Pulmonary artery endothelial cell (primary cell): ENCODE results near the gene NQO2. TPM values are rescaled to one million over a fixed set of nuclear protein-coding genes. Genes with fewer than 3 reads are reported as not detected.
"Not testable (repeated sequence)": the region's sequence is repeated elsewhere in the genome, so short reads cannot be mapped to it uniquely, and the experiment has no call there.

Experiments used
- DNase-seq: peaks from one replicate; pipeline ENCODE4 v3.0.0-alpha.2; 2011; ENCODE audit warnings: low read depth, low spot score
- total RNA-seq: library from RNA; depleted of rRNA; stranded (reverse); fragments of >200 nt; gene quantifications from 2 replicates; pipeline ENCODE4 v1.2.3, GENCODE V29; 2014

NQO2 gene
- total RNA-seq, 1 donor from 2014 or later: 26.6 TPM

DNA sequence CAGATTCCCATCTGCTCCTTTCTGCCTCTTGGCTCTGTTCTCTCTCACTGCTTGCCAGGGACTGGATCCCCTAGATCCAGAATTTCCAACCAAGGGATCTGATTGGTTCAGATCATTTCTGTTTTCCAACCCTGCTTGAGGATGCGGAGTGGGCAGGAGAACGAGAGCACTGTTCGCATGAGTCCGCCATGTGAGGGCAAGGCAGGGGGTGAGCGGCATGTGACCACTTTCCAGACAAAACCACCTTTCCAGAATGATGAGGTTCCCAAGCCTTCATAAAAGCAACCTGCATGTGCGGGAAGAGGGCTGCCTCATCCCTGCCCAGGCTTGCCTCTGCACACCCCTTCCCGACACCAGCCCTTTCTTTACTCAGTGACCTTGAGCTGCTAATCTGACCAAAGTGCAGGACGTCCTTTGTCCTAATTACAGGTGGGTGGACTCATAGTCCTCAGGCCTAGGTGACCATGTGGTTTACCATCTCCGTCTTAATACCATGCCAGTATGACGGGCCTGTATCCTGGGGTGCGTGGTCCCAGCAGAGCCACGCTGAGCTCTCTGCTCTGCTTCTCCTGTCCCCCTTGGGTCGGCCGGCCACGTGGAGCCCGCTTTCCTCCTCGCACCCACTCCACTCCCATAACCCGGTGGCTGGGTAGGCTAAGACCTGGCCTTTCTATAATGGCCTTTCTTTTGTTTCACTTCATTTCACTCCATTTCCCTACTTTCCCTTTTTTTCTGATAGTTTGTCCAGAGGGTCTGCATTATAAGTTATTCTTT is 14.4 kb downstream of the NQO2 start:
- DNase-seq: no peak

- no peak for DNase-seq
Observed at GRCh38 chr6:3014675-3015066, 15.0 kb downstream of the NQO2 start.

DNA sequence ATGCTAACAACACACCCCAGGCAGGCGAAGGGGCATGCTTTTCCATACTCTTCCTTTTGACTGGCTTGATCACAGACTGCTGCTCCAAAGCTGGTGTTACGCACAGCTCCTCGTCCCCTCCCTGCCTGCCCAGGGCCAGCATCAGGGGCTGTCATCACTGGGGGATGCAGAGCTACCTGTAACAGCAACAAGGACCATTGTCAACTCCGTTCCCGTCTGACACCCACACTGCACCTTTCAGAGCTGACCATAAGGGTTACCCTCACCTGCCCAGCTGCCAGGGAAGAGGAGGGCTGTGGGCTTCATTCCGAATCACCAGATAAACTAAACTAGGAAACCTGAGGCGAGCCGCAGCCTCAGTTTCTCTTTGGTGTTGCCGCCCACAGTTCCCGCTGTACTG is 15.4 kb downstream of the NQO2 start:
- DNase-seq: no peak

DNA sequence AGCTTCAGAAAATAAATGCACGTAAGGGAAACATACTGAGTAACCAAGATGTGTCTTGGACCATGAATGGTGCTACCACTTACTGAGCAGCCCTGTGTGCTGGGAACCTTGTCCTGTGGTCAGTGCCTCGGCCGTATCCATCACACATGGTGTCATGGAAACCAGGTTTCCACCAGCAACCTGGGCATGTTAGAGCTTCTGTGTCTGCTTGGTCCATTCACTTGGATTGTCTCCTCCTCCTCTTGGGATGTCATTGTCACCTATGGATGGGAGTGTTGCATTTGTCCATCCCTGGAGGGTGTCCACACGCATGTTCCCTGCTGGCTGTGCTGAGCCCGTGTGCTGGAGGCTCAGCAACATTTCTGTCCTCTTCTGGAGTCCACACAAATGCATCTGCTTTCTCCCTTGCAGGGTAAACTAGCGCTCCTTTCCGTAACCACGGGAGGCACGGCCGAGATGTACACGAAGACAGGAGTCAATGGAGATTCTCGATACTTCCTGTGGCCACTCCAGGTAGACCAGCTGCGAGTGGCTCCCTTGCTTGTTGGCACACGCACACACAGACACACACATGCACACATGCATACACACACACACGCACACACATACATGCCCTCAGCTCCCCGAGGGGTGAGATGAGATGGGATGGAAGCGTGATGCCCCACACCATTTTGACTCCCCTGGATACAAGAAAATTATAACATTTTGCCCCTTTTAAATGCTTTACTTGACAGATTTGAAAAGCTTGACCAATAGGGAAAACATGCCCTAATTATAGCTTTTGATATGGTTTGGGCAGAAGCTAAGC is 17.0 kb downstream of the NQO2 start:
- no peak for DNase-seq

GRCh38 chr6:3017304-3017703 is 17.6 kb downstream of the NQO2 start:
- no peak for DNase-seq

GRCh38 chr6:3019065-3019464 is 19.4 kb downstream of the NQO2 start:
- no peak for DNase-seq

GRCh38 chr6:3019749-3020320 is 20.1 kb downstream of the NQO2 start:
- DNase-seq: no peak

DNA sequence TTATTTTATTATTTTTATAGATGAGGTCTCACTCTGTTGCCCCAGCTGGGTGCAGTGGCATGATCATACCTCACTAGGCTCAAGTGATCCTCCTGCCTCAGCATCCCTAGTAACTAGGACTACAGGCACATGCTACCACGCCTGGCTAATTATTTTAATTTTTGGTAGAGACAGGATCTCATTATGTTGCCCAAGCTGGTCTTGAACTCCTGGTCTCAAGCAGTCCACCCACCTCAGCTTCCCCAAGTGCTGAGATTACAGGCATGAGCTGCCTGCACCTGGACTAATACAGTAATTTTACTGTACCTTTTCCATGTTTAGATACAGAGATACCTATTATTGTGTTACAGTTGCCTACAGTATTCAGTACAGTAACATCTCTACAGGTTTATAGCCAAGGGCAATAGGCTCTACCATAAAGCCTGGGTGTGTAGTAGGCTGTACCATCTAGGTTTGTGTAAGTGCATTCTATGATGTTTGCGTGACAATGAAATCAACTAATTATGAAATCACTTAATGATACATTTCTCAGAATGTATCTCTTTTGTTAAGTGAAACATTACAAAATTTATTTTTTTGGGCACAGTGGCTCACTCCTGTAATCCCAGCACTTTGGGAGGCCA is 21.4 kb downstream of the NQO2 start:
- not testable (repeated sequence) for DNase-seq

GRCh38 chr6:3022765-3023662 is 23.3 kb downstream of the NQO2 start:
- no peak for DNase-seq

DNA sequence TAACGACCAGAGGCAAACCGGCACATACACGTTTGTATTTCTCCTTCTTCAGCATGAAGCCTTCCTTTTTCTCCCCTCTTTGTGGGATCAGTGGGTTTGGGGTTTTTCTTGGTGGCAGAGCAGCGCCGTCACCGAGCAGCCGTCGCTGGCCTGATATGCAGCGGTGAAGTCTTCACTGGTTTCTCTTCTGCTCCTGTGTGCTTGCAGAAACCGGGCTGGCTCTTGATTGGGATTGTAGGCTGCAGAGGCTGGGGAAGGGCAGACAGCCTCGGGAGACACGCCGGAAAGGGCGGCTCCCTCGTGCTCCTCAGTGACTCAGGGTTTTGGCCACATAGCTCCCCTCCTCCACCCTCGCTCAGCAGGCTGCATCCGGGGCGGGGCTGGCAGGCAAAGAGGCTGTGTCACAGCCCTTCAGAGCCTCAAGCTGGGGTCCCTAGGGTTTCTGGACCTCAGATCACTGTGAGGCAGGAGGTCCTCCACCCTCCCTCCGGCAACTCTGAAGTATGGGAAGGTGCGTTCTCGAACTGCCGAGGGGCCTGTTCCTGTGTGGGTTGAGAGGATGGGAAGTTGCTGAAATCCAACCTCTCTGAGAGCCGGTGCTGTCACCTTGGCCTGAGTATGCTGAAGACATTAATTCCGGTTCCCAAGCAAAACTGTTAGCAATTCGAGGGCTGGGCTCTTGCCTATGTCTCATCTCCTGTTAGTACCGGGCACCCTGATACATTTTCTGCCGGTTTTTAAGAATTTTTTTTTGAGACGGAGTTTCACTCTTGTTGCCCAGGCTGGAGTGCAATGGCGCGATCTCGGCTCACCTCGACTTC is 24.2 kb downstream of the NQO2 start:
- no peak for DNase-seq

DNA sequence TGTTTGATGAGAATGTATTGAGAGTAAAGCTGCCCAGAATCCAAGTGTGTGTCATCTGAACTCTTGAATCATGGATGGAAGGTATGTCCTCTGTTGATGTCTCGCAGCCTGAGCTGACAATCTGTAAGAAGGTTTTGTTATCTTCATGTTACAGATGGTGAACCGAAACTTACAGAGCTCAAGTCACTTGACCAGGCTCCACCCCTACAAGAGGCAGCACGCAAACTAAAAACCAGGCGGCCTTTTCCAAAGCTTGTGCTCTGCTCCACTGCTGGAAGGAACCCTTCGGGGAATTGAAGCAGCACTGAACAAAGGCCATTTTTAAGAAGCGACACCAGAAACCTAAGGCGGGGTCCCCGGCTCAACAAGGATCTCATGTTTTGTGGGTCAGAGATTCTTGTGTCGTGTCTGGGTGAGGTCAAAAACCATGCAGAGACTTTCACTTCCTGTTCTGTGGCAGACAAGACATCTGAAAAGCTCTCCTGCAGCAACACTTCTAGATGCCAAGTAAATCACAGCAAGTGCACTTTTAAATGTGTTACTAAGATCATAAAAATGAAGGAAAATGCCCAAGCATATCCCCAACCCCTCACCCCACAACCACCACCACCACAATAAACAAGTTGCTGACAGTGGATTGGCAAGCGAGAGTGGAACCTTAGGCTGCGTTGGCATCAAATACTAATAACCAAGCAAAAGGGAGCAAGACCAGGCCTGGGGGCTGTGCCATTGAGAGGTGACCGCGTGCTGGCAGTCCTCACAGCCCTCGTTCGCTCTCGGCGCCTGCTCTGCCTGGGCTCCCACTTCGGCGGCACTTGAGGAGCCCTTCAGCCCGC is 27.3 kb downstream of the NQO2 start:
- no peak for DNase-seq

- DNase-seq: not testable (repeated sequence)
Observed at GRCh38 chr6:3028156-3028555, 28.5 kb downstream of the NQO2 start.

DNA sequence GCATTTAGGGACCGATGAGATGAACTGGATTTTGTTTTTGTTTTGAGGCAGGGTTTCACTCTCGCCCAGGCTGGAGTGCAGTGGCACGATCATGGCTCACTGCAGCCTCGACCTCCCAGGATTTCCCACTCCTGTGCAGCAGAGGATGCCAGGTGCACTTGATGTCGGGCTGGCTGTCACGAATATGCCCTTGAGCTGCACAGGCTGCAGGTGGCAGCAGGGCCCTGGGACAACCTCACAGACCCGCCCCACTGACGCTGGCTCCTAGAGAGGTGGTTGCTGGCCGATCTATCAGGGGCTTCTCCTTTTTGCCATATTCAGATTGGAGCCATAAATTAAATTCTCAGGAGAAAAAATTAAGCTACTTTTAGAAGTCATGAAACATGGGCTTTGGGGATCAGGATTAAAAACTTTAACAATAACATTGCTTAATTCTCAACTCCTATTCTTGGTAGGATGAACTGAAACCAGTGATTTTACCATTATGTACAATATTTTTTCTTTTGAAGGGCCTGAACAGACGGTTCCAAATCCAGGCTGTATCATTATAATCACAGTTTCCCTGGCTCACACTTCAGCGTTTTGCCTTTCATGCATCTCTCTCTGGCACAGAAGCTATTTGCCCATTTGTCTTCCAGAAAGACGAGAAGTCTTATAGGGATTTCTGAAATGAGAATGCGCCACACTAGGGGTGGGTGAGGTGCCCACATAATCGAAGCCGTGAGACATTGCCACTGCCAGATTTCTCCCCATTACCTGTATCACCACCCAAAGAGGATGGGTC is 32.4 kb downstream of the NQO2 start:
- no peak for DNase-seq

DNA sequence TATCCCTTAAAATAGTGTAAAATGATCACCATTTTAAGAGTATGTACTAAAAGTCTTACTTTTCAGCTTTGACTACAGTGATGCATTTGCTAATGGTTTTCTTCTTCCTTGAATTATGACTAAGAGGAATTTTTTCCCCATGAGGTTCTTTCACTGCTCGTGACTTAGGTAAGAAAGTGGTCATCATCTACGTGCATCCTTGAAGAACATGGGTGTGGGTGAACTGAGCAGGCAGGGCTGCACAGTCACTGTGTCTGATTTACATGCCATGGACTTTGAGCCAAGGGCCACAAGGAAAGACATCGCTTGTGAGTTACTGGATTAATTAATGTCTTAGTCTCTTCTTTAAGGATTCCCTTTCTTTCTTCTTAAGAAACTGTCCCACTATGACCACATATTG is 33.3 kb downstream of the NQO2 start:
- DNase-seq: no peak

DNA sequence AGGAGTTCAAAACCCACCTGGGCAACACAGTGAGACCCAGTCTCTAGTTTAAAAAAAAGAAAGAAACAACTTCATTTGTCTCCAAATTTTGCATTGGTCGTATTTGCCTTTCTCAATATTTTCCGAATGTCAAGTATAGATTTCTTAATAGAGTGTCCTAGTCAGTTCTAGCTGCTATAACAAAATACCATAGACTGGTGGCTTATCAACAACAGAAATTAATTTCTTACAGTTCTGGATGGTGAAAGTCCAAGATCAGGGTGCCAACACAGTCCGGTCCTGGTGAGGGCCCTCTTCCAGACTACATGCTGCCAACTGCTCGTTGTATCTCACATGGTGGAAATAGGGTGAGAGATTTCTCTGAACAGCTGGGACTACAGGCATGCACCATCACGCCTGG is 34.0 kb downstream of the NQO2 start:
- no peak for DNase-seq

GRCh38 chr6:3035397-3035796 is 35.7 kb downstream of the NQO2 start:
- DNase-seq: no peak

DNA sequence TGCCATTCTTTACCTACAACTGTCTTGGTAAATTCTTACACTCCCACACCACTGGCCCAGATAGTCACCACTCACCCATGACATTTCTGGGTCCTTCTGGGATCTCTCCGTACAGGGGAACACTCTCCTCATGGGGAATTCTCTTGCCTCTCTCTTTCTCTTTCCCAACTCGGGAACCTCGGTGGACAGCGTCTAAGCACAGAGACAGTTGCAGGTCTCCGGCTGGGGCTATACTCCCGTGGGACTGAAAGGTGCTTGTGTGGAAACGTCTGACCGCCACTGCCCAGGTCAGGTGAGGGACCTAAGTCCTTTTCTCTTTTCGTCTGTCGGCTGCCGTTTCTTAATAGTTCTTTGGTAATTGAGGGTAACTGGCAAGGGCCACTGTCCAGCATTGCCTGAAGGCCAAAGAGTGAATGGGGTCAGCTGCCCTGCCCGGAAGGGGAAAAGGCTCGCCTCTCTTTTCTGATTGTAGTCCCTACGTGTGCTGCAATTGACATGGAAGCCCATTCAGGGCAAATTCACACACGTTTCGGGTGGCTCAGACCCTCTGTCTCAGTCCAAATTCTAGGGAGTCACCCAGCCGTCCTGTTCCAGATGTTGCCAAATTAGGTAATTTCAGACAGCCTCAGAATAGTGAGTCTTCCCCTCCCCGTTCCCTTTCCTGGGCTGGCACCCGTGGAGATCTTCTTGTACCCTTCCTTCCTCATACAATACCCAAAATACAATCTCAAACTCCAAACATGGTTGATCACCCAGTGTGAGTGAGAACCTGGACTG is 37.4 kb downstream of the NQO2 start:
- no peak for DNase-seq
